Neural progenitor cell (in vitro differentiated cells): ENCODE data around the gene SMTNL2.

Experiments used
- CTCF ChIP-seq: fragments of 200-600 bp; sonication (generic); IDR thresholded peaks from 2 replicates; pipeline ENCODE4 v1.5.1; 2017; ENCODE audit warnings: antibody characterized with exemption, mild to moderate bottlenecking
- EZH2 ChIP-seq: fragments of 200-600 bp; sonication (generic); IDR thresholded peaks from 2 replicates; pipeline ENCODE4 v1.6.1; 2017; ENCODE audit warnings: antibody characterized with exemption, mild to moderate bottlenecking, moderate library complexity
- EZH2phosphoT487 ChIP-seq: fragments of 200-600 bp; sonication (generic); IDR thresholded peaks from 2 replicates; pipeline ENCODE4 v1.6.1; 2017; ENCODE audit warnings: antibody characterized with exemption

- TF ChIP-seq CTCF, result no peak
- no peak for TF ChIP-seq EZH2phosphoT487
- no peak for TF ChIP-seq EZH2
Measured at GRCh38 chr17:4554441-4554996, 29.8 kb upstream of the SMTNL2 start.
